Smooth muscle cell (in vitro differentiated cells): ENCODE measurements around the gene DGLUCY. TPM values are rescaled to one million over a fixed set of nuclear protein-coding genes. Genes with fewer than 3 reads are reported as not detected.
A peak's percentile ranks its signal among the peaks of the same experiment; 100 is the strongest.

Experiments used
- DNase-seq: peaks from one replicate; lab custom pipeline; 2025; ENCODE audit not compliant: unreplicated experiment; lab: John Stamatoyannopoulos, UW
- H2AFZ ChIP-seq: fragments of 200-600 bp; sonication (generic); 2 replicates; pipeline ENCODE4 v1.6.0; 2016; ENCODE audit warnings: antibody characterized with exemption, low read depth, mild to moderate bottlenecking
- H3F3A ChIP-seq: fragments of 200-600 bp; sonication (generic); 2 replicates; pipeline ENCODE4 v1.6.0; 2017; ENCODE audit warnings: antibody characterized with exemption, low read depth
- H3K27ac ChIP-seq: fragments of 200-600 bp; sonication (generic); 2 replicates; pipeline ENCODE4 v1.5.1; 2016; ENCODE audit warnings: low read depth, mild to moderate bottlenecking
- H3K27me3 ChIP-seq: fragments of 200-600 bp; sonication (generic); 2 replicates; pipeline ENCODE4 v1.6.1; 2016; ENCODE audit warnings: low read depth, mild to moderate bottlenecking
- H3K36me3 ChIP-seq: fragments of 200-600 bp; sonication (generic); 2 replicates; pipeline ENCODE4 v1.5.1; 2016; ENCODE audit warnings: low read depth
- H3K4me1 ChIP-seq: fragments of 200-600 bp; sonication (generic); 2 replicates; pipeline ENCODE4 v1.5.1; 2016; ENCODE audit warnings: low read depth
- H3K4me2 ChIP-seq: fragments of 200-600 bp; sonication (generic); 2 replicates; pipeline ENCODE4 v1.6.0; 2016; ENCODE audit warnings: mild to moderate bottlenecking
- H3K4me3 ChIP-seq: fragments of 200-600 bp; sonication (generic); 2 replicates; pipeline ENCODE4 v1.5.1; 2016; ENCODE audit warnings: mild to moderate bottlenecking
- H3K79me2 ChIP-seq: fragments of 200-600 bp; sonication (generic); 2 replicates; pipeline ENCODE4 v1.6.0; 2016; ENCODE audit warnings: low read depth, mild to moderate bottlenecking
- H3K9ac ChIP-seq: fragments of 200-600 bp; sonication (generic); 2 replicates; pipeline ENCODE4 v1.6.0; 2016; ENCODE audit warnings: low read depth
- H3K9me3 ChIP-seq: fragments of 200-600 bp; sonication (generic); replicated peaks from 2 replicates; pipeline ENCODE4 v1.5.1; 2016; ENCODE audit warnings: low read depth
- H4K20me1 ChIP-seq: fragments of 200-600 bp; sonication (generic); 2 replicates; pipeline ENCODE4 v1.6.0; 2016; ENCODE audit warnings: low read depth
- CTCF ChIP-seq: fragments of 200-600 bp; sonication (generic); IDR thresholded peaks from 2 replicates; pipeline ENCODE4 v1.5.1; 2017; ENCODE audit warnings: borderline replicate concordance, mild to moderate bottlenecking, antibody characterized with exemption; ENCODE audit not compliant: insufficient read depth, poor library complexity, severe bottlenecking
- WGBS: methylation state at CpG from one replicate; pipeline ENCODE4 v1.1.7; 2016; ENCODE audit warnings: low lambda C conversion rate; 5-methylcytosine and 5-hydroxymethylcytosine counted together
- polyA plus RNA-seq: library from polyadenylated mRNA; unstranded; fragments of >200 nt; fragmentation: Nextera tagmentation; extraction: Ambion mirVana; gene quantifications from 2 replicates; pipeline ENCODE4 v1.2.1, GENCODE V29; 2016
- total RNA-seq: library from RNA; depleted of rRNA; stranded (reverse); fragments of >200 nt; gene quantifications from 2 replicates; pipeline ENCODE4 v1.2.3, GENCODE V29; 2014

DGLUCY gene
- total and polyA plus RNA-seq, 2 experiments from 2014 or later: 9.7 to 11.3 TPM

- Histone ChIP-seq H4K20me1 (no peaks in the 10 kb centered on the region), H3K4me3 (no peak overlapping the region), H3K4me1 (peaks cover 2% of the 10 kb centered on the region), H3K9me3 (no peaks in the 10 kb centered on the region), H3F3A (peaks cover 22% of the 10 kb centered on the region), H2AFZ (no peak overlapping the region), H3K9ac (no peak overlapping the region), H3K79me2 (no peaks in the 10 kb centered on the region), H3K4me2 (no peak overlapping the region), H3K27me3 (no peaks in the 10 kb centered on the region), H3K27ac (no peak overlapping the region), H3K36me3 (no peaks in the 10 kb centered on the region)
- TF ChIP-seq CTCF: no peak
- DNase-seq: no peak
- 82% methylated on average over 9 of the region's 9 CpGs for WGBS
Measured at GRCh38 chr14:91255026-91255695, 141.3 kb downstream of the DGLUCY start.

- Histone ChIP-seq H3K27me3 (no peaks in the 10 kb centered on the region), H3K4me2 (peak overlapping the region; percentile 10)
Measured at GRCh38 chr14:91256661-91257060, 142.8 kb downstream of the DGLUCY start.

GRCh38 chr14:91257328-91258010 lies 143.6 kb downstream of the DGLUCY start:
- no peaks in the 10 kb centered on the region for H3K9me3 ChIP-seq
- H3F3A ChIP-seq: peaks cover 19% of the 10 kb centered on the region
- H2AFZ ChIP-seq: no peak overlapping the region
- no peak for TF ChIP-seq CTCF
- DNase-seq: no peak
- no peaks in the 10 kb centered on the region for H3K79me2 ChIP-seq
- H4K20me1 ChIP-seq: no peaks in the 10 kb centered on the region
- H3K27ac ChIP-seq: peak overlapping the region; percentile 74
- peak overlapping the region; percentile 10 for H3K4me2 ChIP-seq
- H3K4me1 ChIP-seq: no peaks in the 10 kb centered on the region
- H3K9ac ChIP-seq: peak overlapping the region; percentile 38
- H3K36me3 ChIP-seq: no peaks in the 10 kb centered on the region
- no peaks in the 10 kb centered on the region for H3K27me3 ChIP-seq
- 41% methylated on average over 8 of the region's 8 CpGs for WGBS
- no peak overlapping the region for H3K4me3 ChIP-seq

More at GRCh38 chr14:91256661-91257060, 142.8 kb downstream of the DGLUCY start:
- H3K27ac ChIP-seq: peak overlapping the region; percentile 74
- no peaks in the 10 kb centered on the region for H4K20me1 ChIP-seq
- no peak for TF ChIP-seq CTCF
- H3K4me3 ChIP-seq: no peak overlapping the region
- no peaks in the 10 kb centered on the region for H3K79me2 ChIP-seq
- 95% methylated on average over 1 of the region's 1 CpG for WGBS
- no peaks in the 10 kb centered on the region for H3K36me3 ChIP-seq
- no peak overlapping the region for H3K9ac ChIP-seq
- no peaks in the 10 kb centered on the region for H3K4me1 ChIP-seq
- no peaks in the 10 kb centered on the region for H3K9me3 ChIP-seq
- no peak overlapping the region for H2AFZ ChIP-seq
- peaks cover 19% of the 10 kb centered on the region for H3F3A ChIP-seq
- no peak for DNase-seq
